ENCODE measurements around the gene CDCA8.

DNA sequence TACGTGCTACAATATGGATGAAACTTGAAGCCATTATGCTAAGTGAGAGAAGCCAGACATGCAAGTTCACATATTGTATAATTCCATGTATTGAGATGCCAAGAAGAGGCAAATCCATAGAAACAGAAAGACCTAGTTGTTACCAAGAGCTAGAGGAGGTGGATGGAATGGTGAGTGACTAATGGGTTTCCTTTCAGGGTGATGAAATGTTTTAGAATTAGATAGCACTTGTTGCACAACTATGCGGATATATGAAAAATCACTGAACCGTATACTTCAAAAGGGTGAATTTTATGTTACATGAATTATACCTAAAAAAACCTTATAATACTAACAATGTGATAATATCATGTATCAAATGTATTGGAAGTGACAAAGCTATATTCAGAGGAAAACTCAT lies 54.5 kb downstream of the CDCA8 start:
- TF ChIP-seq, protein P1, sequence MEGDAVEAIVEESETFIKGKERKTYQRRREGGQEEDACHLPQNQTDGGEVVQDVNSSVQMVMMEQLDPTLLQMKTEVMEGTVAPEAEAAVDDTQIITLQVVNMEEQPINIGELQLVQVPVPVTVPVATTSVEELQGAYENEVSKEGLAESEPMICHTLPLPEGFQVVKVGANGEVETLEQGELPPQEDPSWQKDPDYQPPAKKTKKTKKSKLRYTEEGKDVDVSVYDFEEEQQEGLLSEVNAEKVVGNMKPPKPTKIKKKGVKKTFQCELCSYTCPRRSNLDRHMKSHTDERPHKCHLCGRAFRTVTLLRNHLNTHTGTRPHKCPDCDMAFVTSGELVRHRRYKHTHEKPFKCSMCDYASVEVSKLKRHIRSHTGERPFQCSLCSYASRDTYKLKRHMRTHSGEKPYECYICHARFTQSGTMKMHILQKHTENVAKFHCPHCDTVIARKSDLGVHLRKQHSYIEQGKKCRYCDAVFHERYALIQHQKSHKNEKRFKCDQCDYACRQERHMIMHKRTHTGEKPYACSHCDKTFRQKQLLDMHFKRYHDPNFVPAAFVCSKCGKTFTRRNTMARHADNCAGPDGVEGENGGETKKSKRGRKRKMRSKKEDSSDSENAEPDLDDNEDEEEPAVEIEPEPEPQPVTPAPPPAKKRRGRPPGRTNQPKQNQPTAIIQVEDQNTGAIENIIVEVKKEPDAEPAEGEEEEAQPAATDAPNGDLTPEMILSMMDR (IDR thresholded peaks at IDR 0.05; ENCODE audit: low read depth, low read length) = no peak
- TF ChIP-seq, protein P2, sequence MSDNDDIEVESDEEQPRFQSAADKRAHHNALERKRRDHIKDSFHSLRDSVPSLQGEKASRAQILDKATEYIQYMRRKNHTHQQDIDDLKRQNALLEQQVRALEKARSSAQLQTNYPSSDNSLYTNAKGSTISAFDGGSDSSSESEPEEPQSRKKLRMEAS (IDR thresholded peaks at IDR 0.05; ENCODE audit: low read depth, low read length) = no peak
- TF ChIP-seq POLR2A (IDR thresholded peaks at IDR 0.05; ENCODE audit: extremely low read depth, insufficient read length) (no peak), MYC (IDR thresholded peaks at IDR 0.05; ENCODE audit: low read depth, low read length) (no peak)

All from NB4 (cell line).